Activated naive CD8-positive, alpha-beta T cell (primary cell): ENCODE results near the gene CMTM1.
"Not testable (repeated sequence)": the region's sequence is repeated elsewhere in the genome, so short reads cannot be mapped to it uniquely, and the experiment has no call there.

Source experiments
- H3K27ac Mint-ChIP-seq: one replicate; pipeline ENCODE4 v1.8.0; 2021; ENCODE audit warnings: mixed read lengths
- H3K27me3 Mint-ChIP-seq: one replicate; pipeline ENCODE4 v1.8.0; 2021; ENCODE audit warnings: mixed read lengths
- H3K36me3 Mint-ChIP-seq: one replicate; pipeline ENCODE4 v1.8.0; 2021; ENCODE audit warnings: mixed read lengths
- H3K4me1 Mint-ChIP-seq: one replicate; pipeline ENCODE4 v1.8.0; 2021; ENCODE audit warnings: low read depth, mixed read lengths
- H3K4me3 Mint-ChIP-seq: one replicate; pipeline ENCODE4 v1.8.0; 2021; ENCODE audit warnings: mild to moderate bottlenecking, mixed read lengths
- H3K9me3 Mint-ChIP-seq: one replicate; pipeline ENCODE4 v1.8.0; 2021; ENCODE audit warnings: low read depth, mixed read lengths

CMTM1 gene

DNA sequence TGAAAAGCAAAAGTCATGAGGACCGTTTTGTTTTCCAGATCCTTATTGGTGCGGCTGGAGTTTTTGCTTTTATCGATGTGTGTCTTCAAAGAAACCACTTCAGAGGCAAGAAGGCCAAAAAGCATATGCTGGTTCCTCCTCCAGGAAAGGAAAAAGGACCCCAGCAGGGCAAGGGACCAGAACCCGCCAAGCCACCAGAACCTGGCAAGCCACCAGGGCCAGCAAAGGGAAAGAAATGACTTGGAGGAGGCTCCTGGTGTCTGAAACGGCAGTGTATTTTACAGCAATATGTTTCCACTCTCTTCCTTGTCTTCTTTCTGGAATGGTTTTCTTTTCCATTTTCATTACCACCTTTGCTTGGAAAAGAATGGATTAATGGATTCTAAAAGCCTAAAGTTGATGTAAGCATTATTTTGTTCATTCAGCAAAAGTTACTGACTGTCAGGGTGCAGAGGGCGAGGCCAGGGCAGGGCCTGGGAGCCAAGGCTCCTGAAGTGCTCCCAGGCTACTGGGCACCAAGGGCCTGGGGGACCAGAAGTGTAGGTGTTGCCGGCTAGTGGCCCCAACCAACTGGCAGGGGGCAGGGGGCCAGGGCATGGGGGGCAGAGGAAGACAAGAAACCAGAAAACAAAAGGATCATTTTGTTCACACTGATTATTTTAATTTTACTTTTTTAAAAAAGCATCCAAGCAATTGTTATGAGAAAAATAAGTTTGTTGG, 21.8 kb downstream of the CMTM1 start:
- Mint-ChIP-seq H3K4me1 (peaks cover 28% of the 10 kb centered on the region), H3K4me3 (no peak overlapping the region), H3K9me3 (no peaks in the 10 kb centered on the region), H3K27ac (peak overlapping the region; percentile 29), H3K36me3 (no peaks in the 10 kb centered on the region), H3K27me3 (no peaks in the 10 kb centered on the region)

DNA sequence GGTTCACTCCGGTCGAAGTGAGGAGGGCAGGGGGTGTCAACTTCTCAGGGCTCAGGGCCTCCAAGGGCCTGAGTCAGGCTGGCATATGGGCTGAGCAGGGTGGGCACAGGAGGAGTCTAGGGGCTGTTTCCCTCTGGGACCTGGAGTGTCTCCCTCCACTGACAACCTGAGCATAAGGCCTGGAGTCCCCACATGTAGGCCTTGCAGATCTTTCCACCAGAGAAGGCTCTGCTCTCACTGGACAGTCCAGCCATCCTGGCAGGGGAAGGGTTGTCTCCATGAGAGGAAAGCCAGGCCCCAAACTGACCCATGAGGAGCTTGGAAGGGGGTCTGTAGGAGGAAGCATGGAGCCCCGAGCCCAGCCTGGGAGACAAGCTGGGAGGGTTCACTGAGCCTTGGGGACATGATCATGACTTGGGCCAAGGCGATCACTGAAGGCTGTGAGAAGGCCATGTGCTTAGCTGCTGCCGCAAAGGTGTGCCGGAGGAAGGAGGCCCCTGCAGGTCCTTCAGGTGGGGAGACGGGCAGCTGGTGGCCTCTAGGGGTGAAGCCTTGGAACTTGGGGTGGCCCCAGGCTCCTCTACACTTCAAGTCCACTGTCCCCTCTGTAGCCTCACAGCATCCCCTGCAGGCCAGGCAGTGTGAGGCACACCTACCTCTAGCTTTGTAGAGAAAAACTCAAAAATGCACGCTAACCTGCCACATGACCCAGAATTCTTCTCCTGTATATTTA, 22.9 kb downstream of the CMTM1 start:
- Mint-ChIP-seq H3K27me3 (no peaks in the 10 kb centered on the region), H3K4me3 (peak overlapping the region; percentile 82), H3K27ac (peak overlapping the region; percentile 34), H3K9me3 (no peaks in the 10 kb centered on the region), H3K36me3 (no peaks in the 10 kb centered on the region), H3K4me1 (peaks cover 28% of the 10 kb centered on the region)

DNA sequence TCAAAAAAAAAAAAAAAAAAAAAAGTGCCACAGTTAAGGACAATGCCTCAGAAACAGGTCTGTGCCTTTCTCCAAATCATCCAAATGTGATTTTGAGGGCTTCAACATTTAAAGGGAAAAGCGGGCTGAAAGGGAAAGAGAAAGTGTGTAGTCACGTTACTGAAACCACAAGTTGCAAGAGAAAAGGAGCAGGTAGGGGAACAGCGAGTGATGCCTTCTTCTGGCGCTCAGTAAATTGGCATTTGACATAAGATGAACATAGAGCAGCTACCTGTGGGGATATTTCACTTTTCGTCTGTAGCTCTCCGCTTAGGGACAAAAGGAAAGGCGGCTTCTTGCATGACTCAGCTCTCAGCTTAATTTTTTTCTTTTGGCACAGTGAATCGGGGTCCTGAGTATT, 24.1 kb downstream of the CMTM1 start:
- no peaks in the 10 kb centered on the region for H3K9me3 Mint-ChIP-seq
- H3K4me3 Mint-ChIP-seq = peak overlapping the region; percentile 82
- no peaks in the 10 kb centered on the region for H3K36me3 Mint-ChIP-seq
- no peaks in the 10 kb centered on the region for H3K27me3 Mint-ChIP-seq
- peaks cover 28% of the 10 kb centered on the region for H3K4me1 Mint-ChIP-seq
- peak overlapping the region; percentile 11 for H3K27ac Mint-ChIP-seq

DNA sequence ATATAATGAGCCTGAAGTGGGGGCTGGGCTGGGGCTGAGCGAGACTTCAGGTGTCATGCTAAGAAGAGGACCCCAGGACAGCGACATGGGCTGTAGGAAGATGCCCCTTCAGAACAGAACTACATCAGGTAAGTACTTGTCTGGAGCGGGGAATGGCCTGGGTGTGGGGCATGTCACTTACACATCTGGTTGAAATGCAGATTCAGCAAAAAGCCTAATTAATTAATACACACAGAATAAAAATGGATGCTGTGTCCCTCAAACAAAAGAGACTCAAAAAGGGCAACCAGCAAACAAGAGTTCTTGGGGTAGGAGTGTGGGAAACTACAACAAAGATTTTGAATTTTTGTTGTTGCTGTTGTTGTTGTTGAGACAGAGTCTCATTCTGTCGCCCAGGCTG, 24.8 kb downstream of the CMTM1 start:
- no peak overlapping the region for H3K27ac Mint-ChIP-seq
- peaks cover 28% of the 10 kb centered on the region for H3K4me1 Mint-ChIP-seq
- H3K27me3 Mint-ChIP-seq = no peaks in the 10 kb centered on the region
- H3K36me3 Mint-ChIP-seq = no peaks in the 10 kb centered on the region
- no peak overlapping the region for H3K4me3 Mint-ChIP-seq
- no peaks in the 10 kb centered on the region for H3K9me3 Mint-ChIP-seq

DNA sequence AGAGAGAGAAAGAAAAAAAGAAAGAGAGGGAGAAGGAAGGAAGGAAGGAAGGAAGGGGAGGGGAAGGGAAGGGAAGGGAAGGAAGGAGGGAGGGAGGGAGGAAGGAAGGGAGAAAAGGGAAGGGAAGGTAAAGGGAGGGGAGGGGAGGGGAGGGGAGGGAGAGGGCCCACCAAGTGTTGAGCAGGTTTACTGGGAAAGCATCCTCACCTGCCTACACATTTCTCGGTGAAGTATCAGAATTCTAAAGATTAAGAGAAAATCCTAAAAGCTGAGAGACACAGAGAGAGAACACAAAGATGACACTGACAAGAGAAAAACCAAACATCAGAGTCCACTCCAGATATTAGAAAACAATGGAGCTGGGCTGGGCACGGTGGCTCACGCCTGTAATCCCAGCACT, 26.0 kb downstream of the CMTM1 start:
- Mint-ChIP-seq H3K4me1 (peaks cover 34% of the 10 kb centered on the region), H3K4me3 (no peak overlapping the region), H3K27me3 (no peaks in the 10 kb centered on the region), H3K36me3 (no peaks in the 10 kb centered on the region), H3K9me3 (no peaks in the 10 kb centered on the region), H3K27ac (no peak overlapping the region)

DNA sequence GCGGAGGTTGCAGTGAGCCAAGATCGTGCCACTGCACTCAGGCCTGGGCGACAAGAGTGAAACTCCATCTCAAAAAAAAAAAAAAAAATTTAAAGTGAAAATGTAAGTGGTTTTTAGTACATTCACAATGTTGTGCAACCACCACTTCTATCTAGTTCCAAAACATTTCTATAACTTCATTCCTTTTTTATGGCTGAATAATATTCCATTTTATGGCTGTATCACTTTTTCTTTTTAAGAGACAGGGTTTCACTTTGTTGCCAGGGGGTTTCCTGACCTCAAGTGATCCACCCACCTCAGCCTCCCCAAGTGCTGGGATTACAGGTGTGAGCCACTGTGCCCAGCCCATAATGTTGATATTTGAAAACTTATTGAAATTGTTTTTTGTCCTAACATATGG, 26.6 kb downstream of the CMTM1 start:
- no peaks in the 10 kb centered on the region for H3K9me3 Mint-ChIP-seq
- H3K27me3 Mint-ChIP-seq = no peaks in the 10 kb centered on the region
- H3K36me3 Mint-ChIP-seq = no peaks in the 10 kb centered on the region
- H3K27ac Mint-ChIP-seq = no peak overlapping the region
- no peak overlapping the region for H3K4me3 Mint-ChIP-seq
- H3K4me1 Mint-ChIP-seq = peaks cover 32% of the 10 kb centered on the region

DNA sequence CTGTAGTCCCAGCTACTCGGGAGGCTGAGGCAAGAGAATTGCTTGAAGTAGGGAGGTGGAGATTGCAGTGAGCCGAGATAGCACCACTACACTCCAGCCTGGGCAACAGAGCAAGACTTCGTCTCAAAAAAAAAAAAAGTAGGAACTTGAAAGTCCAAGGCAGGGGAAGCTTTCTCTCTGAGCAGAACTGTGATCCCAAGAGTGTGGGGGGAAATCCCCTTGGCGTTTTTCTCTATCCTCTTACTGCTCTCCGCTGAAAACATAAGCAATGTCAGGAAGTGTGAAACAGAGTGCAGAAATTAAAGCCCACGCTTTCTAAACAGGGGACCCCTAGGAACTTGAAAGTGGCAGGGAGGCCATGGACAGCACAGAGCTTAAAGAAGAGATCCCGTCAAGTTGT, 28.5 kb downstream of the CMTM1 start:
- Mint-ChIP-seq H3K36me3 (no peaks in the 10 kb centered on the region), H3K27ac (no peak overlapping the region), H3K4me1 (peaks cover 34% of the 10 kb centered on the region), H3K4me3 (no peak overlapping the region), H3K27me3 (no peaks in the 10 kb centered on the region), H3K9me3 (no peaks in the 10 kb centered on the region)

DNA sequence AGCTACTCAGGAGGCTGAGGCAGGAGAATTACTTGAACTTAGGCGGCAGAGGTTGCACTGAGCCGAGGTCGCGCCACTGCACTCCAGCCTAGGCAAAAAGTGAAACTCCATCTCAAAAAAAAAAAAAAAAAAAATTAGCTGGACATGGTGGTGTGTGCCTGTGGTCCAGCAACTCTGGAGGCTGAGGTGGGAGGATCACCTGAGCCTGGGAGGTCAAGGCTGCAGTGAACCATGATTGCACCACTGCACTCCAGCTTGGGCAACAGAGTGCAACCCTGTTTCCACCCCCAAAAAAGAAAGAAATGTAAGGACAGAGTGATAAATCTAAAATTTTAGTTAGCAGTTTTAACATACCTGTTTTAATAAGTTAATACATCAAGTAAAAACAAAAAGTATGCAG, 30.3 kb downstream of the CMTM1 start:
- H3K27ac Mint-ChIP-seq, H3K4me3 Mint-ChIP-seq, H3K9me3 Mint-ChIP-seq, H3K36me3 Mint-ChIP-seq, H3K27me3 Mint-ChIP-seq: not testable (repeated sequence)
- H3K4me1 Mint-ChIP-seq = peaks cover 30% of the 10 kb centered on the region

DNA sequence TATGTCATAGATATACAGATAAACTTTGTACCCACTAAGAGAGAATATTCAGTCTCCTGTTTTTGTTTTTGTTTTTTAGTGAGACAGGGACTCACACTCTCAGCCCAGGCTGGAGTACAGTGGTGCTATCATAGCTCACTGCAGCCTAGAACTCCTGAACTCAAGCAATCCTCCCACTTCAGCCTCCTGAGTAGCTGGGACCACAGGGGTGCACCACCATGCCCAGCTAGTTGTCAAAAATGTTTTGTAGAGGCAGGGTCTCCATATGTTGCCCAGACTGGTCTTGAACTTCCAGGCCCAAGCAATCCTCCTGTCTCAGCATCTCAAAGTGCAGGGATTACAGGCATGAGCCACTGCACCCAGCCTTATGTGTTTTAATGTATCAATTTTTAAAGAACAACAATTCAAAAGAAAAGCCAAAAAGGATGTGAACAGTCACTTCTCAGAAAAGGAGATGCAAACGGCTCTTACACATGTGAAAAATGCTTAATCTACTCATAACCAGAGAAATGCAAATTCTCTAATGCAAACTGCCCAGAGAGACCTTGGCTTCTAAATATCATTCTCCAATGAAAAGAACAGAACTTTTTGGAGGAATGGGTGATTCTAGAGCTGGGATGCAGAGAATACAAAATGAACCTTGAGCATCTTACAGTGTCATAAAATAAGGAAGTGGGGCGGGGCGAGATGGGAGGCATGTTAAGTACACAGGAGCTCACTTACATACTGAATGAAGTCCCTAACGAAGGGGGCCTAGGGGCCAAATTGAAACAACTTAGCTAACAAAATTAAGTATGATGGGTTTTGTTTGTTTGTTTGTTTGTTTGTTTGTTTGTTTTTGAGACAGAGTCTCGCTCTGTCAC, 31.0 kb downstream of the CMTM1 start:
- H3K4me1 Mint-ChIP-seq = peaks cover 30% of the 10 kb centered on the region
- H3K27ac Mint-ChIP-seq = peak overlapping the region; percentile 13
- no peak overlapping the region for H3K4me3 Mint-ChIP-seq
- H3K27me3 Mint-ChIP-seq = no peaks in the 10 kb centered on the region
- H3K36me3 Mint-ChIP-seq = no peaks in the 10 kb centered on the region
- no peaks in the 10 kb centered on the region for H3K9me3 Mint-ChIP-seq

DNA sequence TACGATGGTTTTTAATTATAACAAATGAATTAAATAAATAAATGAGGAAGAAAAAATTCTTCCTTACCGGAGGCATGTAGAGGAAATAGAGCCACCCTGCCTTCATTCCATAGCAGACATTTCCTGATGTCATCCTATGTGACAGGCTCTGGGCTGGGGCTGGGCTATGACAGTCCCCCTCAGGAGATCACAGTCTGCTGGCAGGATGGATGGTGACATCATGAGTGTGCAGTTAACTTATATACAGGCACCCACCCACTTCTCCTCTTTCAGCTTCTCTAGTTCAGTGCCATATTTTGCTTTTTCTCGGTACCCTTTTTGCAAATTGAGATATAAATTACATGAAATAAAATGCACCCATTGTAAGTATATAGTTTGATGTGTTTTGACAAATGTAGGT, 31.9 kb downstream of the CMTM1 start:
- Mint-ChIP-seq H3K36me3 (no peaks in the 10 kb centered on the region), H3K9me3 (no peaks in the 10 kb centered on the region), H3K4me1 (peaks cover 35% of the 10 kb centered on the region), H3K27me3 (no peaks in the 10 kb centered on the region), H3K4me3 (peak overlapping the region; percentile 8), H3K27ac (peak overlapping the region; percentile 11)

DNA sequence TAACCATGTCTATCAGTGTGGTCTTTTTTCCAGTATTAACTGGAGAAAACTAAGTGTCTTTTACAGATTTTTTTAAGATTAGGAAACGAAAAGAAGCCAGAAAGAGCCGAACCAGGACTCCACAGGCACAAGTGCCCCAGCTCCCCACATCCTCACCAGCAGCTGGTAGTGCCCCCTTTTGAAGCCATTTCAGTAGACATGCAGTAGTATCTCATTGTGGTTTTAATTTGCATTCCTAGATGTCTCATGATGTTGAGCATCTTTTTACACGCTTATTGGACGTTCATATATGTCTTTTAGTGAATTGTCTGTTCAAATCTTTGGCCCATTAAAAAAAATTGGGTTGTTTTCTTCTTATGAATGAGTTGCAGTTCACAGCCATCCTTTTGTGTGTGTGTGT, 33.5 kb downstream of the CMTM1 start:
- Mint-ChIP-seq H3K36me3 (no peaks in the 10 kb centered on the region), H3K27ac (peak overlapping the region; percentile 58), H3K9me3 (no peaks in the 10 kb centered on the region), H3K27me3 (no peaks in the 10 kb centered on the region), H3K4me1 (peaks cover 41% of the 10 kb centered on the region), H3K4me3 (no peak overlapping the region)

DNA sequence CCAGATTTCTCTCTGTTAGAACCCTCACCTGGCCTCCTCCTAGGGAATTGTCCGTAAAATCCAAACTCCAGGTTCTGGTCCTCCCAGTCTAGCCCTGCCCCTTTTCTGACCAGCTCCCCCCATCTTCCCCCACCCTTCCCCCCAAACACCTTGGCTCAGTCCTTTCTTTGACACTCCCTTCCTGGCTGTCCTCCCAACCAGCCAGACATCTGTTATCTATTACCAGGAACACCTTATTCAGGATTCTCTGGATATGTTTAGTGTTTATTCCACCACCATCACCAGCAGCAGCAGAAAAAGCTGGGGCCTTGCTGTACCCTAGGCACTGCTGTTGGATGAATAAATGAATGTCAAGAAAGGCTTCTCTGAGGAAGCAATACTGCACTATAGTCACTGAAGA, 34.2 kb downstream of the CMTM1 start:
- H3K27ac Mint-ChIP-seq = no peak overlapping the region
- no peaks in the 10 kb centered on the region for H3K36me3 Mint-ChIP-seq
- H3K4me3 Mint-ChIP-seq = no peak overlapping the region
- H3K9me3 Mint-ChIP-seq = no peaks in the 10 kb centered on the region
- H3K4me1 Mint-ChIP-seq = peaks cover 41% of the 10 kb centered on the region
- no peaks in the 10 kb centered on the region for H3K27me3 Mint-ChIP-seq

DNA sequence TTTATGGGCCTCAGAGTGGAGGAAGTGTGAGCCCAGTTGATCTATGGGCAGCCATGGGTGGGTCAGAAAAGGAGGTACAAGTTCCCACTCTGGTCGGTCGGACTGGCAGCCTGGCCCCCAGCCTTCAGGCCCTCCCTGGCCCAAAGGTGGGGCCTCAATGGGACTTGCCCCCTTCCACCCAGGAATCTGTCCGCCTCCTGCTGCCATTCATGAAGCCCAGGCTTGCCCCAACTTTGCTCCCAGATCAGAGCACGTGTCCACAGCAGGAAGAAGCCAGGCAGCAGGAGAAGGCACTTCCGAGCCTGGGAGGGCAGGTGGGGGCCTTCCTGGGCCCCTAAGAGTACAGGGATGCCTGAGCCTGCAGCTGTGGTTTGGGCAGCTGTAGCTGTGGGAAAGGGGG, 35.2 kb downstream of the CMTM1 start:
- peaks cover 46% of the 10 kb centered on the region for H3K4me1 Mint-ChIP-seq
- no peaks in the 10 kb centered on the region for H3K27me3 Mint-ChIP-seq
- no peak overlapping the region for H3K4me3 Mint-ChIP-seq
- H3K36me3 Mint-ChIP-seq = no peaks in the 10 kb centered on the region
- H3K27ac Mint-ChIP-seq = no peak overlapping the region
- no peaks in the 10 kb centered on the region for H3K9me3 Mint-ChIP-seq

DNA sequence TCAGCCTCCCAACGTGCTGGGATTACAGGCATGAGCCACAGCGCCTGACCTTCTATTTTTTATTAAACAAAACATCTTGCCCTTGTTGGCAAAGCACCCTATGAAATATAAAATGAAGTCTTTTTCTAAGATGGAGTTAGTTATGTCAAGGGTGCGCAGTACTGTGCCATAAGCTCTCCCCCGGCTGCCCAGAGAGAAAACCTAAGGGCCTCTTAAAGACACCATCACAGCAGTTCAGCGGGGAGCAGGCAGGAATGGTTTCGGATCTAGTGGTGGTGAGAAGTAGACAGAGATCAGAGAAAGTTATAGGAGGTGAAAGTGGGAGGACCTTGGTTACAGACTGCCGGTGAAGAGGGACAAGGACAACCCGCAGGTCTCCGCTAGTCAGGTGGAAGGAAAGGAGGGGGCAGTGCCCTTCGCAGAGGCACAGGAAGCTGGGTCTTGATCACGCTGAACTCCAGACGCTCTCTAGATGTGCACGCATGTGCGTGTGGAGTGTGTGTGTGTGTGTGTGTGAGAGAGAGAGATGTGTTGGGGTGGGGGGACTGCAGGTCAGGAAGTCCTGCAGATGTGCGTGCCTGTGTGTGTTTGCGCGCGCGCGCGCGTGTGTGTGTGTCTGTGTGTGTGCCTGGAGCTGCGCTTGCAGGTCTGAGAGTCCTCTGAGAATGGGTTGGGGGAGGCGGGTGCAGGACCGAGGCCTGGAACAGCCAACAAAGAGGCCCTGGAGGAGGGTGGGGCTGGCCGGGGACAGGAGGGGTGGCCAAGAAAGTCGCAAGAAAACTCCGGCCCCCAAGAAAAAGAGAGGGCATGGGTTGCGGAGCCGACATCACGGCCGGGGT, 37.5 kb downstream of the CMTM1 start:
- Mint-ChIP-seq H3K36me3 (no peaks in the 10 kb centered on the region), H3K4me1 (peaks cover 43% of the 10 kb centered on the region), H3K27ac (peak overlapping the region; percentile 94), H3K9me3 (no peaks in the 10 kb centered on the region), H3K27me3 (no peaks in the 10 kb centered on the region), H3K4me3 (peak overlapping the region; percentile 89)
